K562 (cell line): Measurements from ENCODE around the gene TTC31. TPM values are rescaled to one million over a fixed set of nuclear protein-coding genes. Genes with fewer than 3 reads are reported as not detected.

Experiments
- ARID4B ChIP-seq: sonication (generic); formaldehyde crosslinking; IDR thresholded peaks from 2 replicates; pipeline ENCODE4 v1.8.0; 2022; ENCODE audit warnings: mild to moderate bottlenecking, missing genetic modification reagents
- ASH1L ChIP-seq: fragments of 450-650 bp; IDR thresholded peaks from 2 replicates; pipeline ENCODE4 v1.6.1; 2018; ENCODE audit warnings: borderline replicate concordance, mild to moderate bottlenecking, low read depth; ENCODE audit not compliant: partially characterized antibody
- ATF4 ChIP-seq: fragments of 450-650 bp; formaldehyde crosslinking; IDR thresholded peaks from 2 replicates; pipeline ENCODE4 v1.4.0; 2022; ENCODE audit warnings: mild to moderate bottlenecking, moderate library complexity
- C11orf30 ChIP-seq: fragments of 450-650 bp; IDR thresholded peaks from 2 replicates; pipeline ENCODE4 v1.6.1; 2016; ENCODE audit warnings: low read depth, mild to moderate bottlenecking
- CBFA2T2 ChIP-seq: fragments of 450-650 bp; conservative IDR thresholded peaks from 2 replicates; pipeline ENCODE4 v1.6.1; 2017; ENCODE audit warnings: mild to moderate bottlenecking
- COPS2 ChIP-seq: fragments of 450-650 bp; conservative IDR thresholded peaks from 2 replicates; pipeline ENCODE4 v1.6.1; 2016; ENCODE audit warnings: mild to moderate bottlenecking, moderate library complexity
- LCOR ChIP-seq: sonication (generic); formaldehyde crosslinking; IDR thresholded peaks from 2 replicates; pipeline ENCODE4 v1.8.0; 2022; ENCODE audit warnings: mild to moderate bottlenecking, missing genetic modification reagents
- MXI1 ChIP-seq: IDR thresholded peaks from 2 replicates; pipeline ENCODE4 v1.6.1; 2011; ENCODE audit warnings: low read depth, mild to moderate bottlenecking, improper control_type of control experiment, low read length
- PHF8 ChIP-seq: fragments of 200-600 bp; sonication (generic); IDR thresholded peaks from 2 replicates; pipeline ENCODE4 v1.6.1; 2012; ENCODE audit warnings: mixed run types, mild to moderate bottlenecking, inconsistent platforms, low read length, moderate library complexity, borderline replicate concordance
- RBM17 ChIP-seq: fragments of 200-400 bp; formaldehyde crosslinking; IDR thresholded peaks from 2 replicates; pipeline ENCODE4 v1.6.1; 2017; ENCODE audit warnings: low read depth, mild to moderate bottlenecking, low read length, borderline replicate concordance
- RBM22 ChIP-seq: fragments of 200-400 bp; formaldehyde crosslinking; IDR thresholded peaks from 2 replicates; pipeline ENCODE4 v1.6.1; 2018; ENCODE audit warnings: low read length, low read depth; ENCODE audit not compliant: poor library complexity, severe bottlenecking
- SIN3B ChIP-seq: fragments of 450-650 bp; IDR thresholded peaks from 2 replicates; pipeline ENCODE4 v1.6.1; 2017; ENCODE audit warnings: low read depth, mild to moderate bottlenecking, moderate library complexity
- SLC30A9 ChIP-seq: fragments of 250-450 bp; sonication (Bioruptor Pico); IDR thresholded peaks from 2 replicates; pipeline ENCODE4 v1.8.0; 2022; ENCODE audit warnings: mild to moderate bottlenecking, moderate library complexity
- SP2 ChIP-seq: IDR thresholded peaks from 2 replicates; pipeline ENCODE4 v1.6.1; 2011; ENCODE audit warnings: mild to moderate bottlenecking, low read depth, low read length, moderate library complexity; ENCODE audit not compliant: poor library complexity, severe bottlenecking; ENCODE audit errors: extremely low read depth
- SRSF9 ChIP-seq: fragments of 200-400 bp; formaldehyde crosslinking; IDR thresholded peaks from 2 replicates; pipeline ENCODE4 v1.6.1; 2017; ENCODE audit warnings: low read depth, low read length, borderline replicate concordance
- STAT5B ChIP-seq: fragments of 250-450 bp; sonication (Bioruptor Pico); IDR thresholded peaks from 2 replicates; pipeline ENCODE4 v1.8.0; 2021; ENCODE audit warnings: mild to moderate bottlenecking, inconsistent platforms
- USF1 ChIP-seq: sonication (generic); formaldehyde crosslinking; IDR thresholded peaks from 2 replicates; pipeline ENCODE4 v1.9.0; 2022; ENCODE audit warnings: mild to moderate bottlenecking, missing genetic modification reagents
- ZNF12 ChIP-seq: sonication (generic); formaldehyde crosslinking; IDR thresholded peaks from 2 replicates; pipeline ENCODE4 v1.4.0; 2020; ENCODE audit warnings: mild to moderate bottlenecking, missing genetic modification reagents
- ZNF639 ChIP-seq, 2 experiments: fragments of 200-800 bp in 1 of 2; sonication (Bioruptor generic) in 1 of 2; sonication (generic) in 1 of 2; formaldehyde crosslinking in 1 of 2; IDR thresholded peaks in 1 of 2; conservative IDR thresholded peaks in 1 of 2; 2 replicates each; pipeline versions ENCODE4 v1.5.0 to v1.6.1; 2016 to 2020; ENCODE audit warnings: missing compliant biosample characterization in 1 of 2, missing genetic modification characterization in 1 of 2, missing genetic modification reagents in 1 of 2
- ZNF699 ChIP-seq: fragments of 250-450 bp; sonication (Bioruptor Pico); IDR thresholded peaks from 2 replicates; pipeline ENCODE4 v1.8.0; 2021; ENCODE audit warnings: mild to moderate bottlenecking, moderate library complexity; ENCODE audit not compliant: insufficient replicate concordance
- polyA plus RNA-seq, 8 experiments: library from polyadenylated mRNA; depleted of rRNA in 4 of 8; stranded (reverse) in 5 of 8; unstranded in 3 of 8; fragments of >200 nt; fragmentation: Nextera tagmentation in 2 of 8; fragmentation: Illumina TruSeq in 1 of 8; extraction: Ambion mirVana in 2 of 8; extraction: Trizol in 1 of 8; gene quantifications; 2 replicates each; pipeline versions ENCODE4 v1.2.1 to v1.2.3, GENCODE V29; 2011 to 2014; ENCODE audit warnings: inconsistent platforms in 1 of 8, missing spikeins in 1 of 8
- total RNA-seq, 7 experiments: library from RNA; depleted of rRNA in 6 of 7; stranded (reverse); fragments of >200 nt in 6 of 7; fragmentation: Illumina TruSeq in 2 of 7; extraction: Trizol in 2 of 7; gene quantifications; 2 replicates each; pipeline versions ENCODE4 v1.2.1 to v1.2.3, GENCODE V29; 2011 to 2021; ENCODE audit warnings: low replicate concordance in 1 of 7

The TTC31 gene
- total and polyA plus RNA-seq, 9 of the 15 experiments (the other 6 are each of a cell fraction or from before 2014, with no cell fraction given), result 4.7 to 30.5 (median 15.9) TPM

- TF ChIP-seq USF1, result peak; percentile 90
- peak; percentile 78 for TF ChIP-seq RBM22
- TF ChIP-seq ZNF699 (CRISPR knock-in tag), result no peak
- no peak for TF ChIP-seq STAT5B (CRISPR knock-in tag)
- TF ChIP-seq ZNF639 (CRISPR knock-in tag; conservative IDR thresholded peaks at IDR 0.05 in 1 of 2, IDR thresholded peaks at IDR 0.05 in 1 of 2), result no peak
- peak; percentile 88; the same call in 1 of the 2 replicates for TF ChIP-seq PHF8
- TF ChIP-seq COPS2, result no peak
- no peak for TF ChIP-seq ASH1L
- TF ChIP-seq LCOR, result peak; percentile 80
- peak; percentile 89 for TF ChIP-seq ARID4B (CRISPR knock-in tag)
- TF ChIP-seq RBM17, result no peak
- no peak for TF ChIP-seq SLC30A9 (CRISPR knock-in tag)
- TF ChIP-seq CBFA2T2, result no peak
- TF ChIP-seq ATF4 (CRISPR knock-in tag), result no peak
- TF ChIP-seq MXI1, result peak; percentile 93
- TF ChIP-seq ZNF12 (CRISPR knock-in tag), result no peak; the same call in 1 of the 2 replicates
- peak; percentile 54; the same call in 1 of the 2 replicates for TF ChIP-seq SIN3B
- TF ChIP-seq C11orf30, result peak; percentile 66
- TF ChIP-seq SRSF9, result no peak
- TF ChIP-seq SP2, result peak; percentile 59
Observed at GRCh38 chr2:74507145-74507925, 24.5 kb downstream of the TTC31 start, which contains the start of gene PCGF1 (continued).
